Gastrocnemius medialis (tissue), 4 donors: ENCODE results near the gene KCTD5.

ENCODE experiments used
- POLR2A ChIP-seq, 2 donors: fragments of 450-650 bp; IDR thresholded peaks; one replicate each; pipeline ENCODE4 v1.6.1; 2017; ENCODE audit warnings: antibody characterized with exemption in 2 of 2, mild to moderate bottlenecking in 2 of 2, moderate library complexity in 2 of 2
- TF ChIP-seq, protein P1 (sequence below), 5 experiments: fragments of 450-650 bp in 3 of 5; fragments of 200-600 bp in 2 of 5; sonication (generic) in 2 of 5; IDR thresholded peaks in 4 of 5; conservative IDR thresholded peaks in 1 of 5; 1 replicate in 4 of 5; 2 replicates in 1 of 5; pipeline ENCODE4 v1.5.1; 2016 to 2019; ENCODE audit warnings: antibody characterized with exemption in 5 of 5, mild to moderate bottlenecking in 3 of 5, moderate library complexity in 3 of 5

- TF ChIP-seq, protein P1, sequence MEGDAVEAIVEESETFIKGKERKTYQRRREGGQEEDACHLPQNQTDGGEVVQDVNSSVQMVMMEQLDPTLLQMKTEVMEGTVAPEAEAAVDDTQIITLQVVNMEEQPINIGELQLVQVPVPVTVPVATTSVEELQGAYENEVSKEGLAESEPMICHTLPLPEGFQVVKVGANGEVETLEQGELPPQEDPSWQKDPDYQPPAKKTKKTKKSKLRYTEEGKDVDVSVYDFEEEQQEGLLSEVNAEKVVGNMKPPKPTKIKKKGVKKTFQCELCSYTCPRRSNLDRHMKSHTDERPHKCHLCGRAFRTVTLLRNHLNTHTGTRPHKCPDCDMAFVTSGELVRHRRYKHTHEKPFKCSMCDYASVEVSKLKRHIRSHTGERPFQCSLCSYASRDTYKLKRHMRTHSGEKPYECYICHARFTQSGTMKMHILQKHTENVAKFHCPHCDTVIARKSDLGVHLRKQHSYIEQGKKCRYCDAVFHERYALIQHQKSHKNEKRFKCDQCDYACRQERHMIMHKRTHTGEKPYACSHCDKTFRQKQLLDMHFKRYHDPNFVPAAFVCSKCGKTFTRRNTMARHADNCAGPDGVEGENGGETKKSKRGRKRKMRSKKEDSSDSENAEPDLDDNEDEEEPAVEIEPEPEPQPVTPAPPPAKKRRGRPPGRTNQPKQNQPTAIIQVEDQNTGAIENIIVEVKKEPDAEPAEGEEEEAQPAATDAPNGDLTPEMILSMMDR (IDR thresholded peaks at IDR 0.05 in 4 of 5, conservative IDR thresholded peaks at IDR 0.05 in 1 of 5) = no peak
- no peak for TF ChIP-seq POLR2A (IDR thresholded peaks at IDR 0.05)
Observed at GRCh38 chr16:2736476-2737237, 54.3 kb downstream of the KCTD5 start.
